C4-2B (cell line): ENCODE measurements around the gene PREPL.

ENCODE experiments used
- CTCF ChIP-seq: fragments of 450-650 bp; conservative IDR thresholded peaks from 2 replicates; pipeline ENCODE4 v1.5.1; 2017; ENCODE audit warnings: mild to moderate bottlenecking
- ZFX ChIP-seq: fragments of 450-650 bp; IDR thresholded peaks from 2 replicates; pipeline ENCODE4 v1.6.1; 2017

- no peak for TF ChIP-seq CTCF
- no peak for TF ChIP-seq ZFX
These were observed 45.3 kb downstream of the PREPL start for GRCh38 chr2:44315945-44316344.
